ENCODE results near the gene SFXN1. TPM values are rescaled to one million over a fixed set of nuclear protein-coding genes. Genes with fewer than 3 reads are reported as not detected.
A peak's percentile ranks its signal among the peaks of the same experiment; 100 is the strongest.

SFXN1 gene
- total RNA-seq, 1 donor from 2014 or later = 89.4 TPM

GRCh38 chr5:175535796-175536195, 57.4 kb downstream of the SFXN1 start:
- H2AFZ ChIP-seq (ENCODE audit: low read depth, low read length) = no peak overlapping the region
- no peak for TF ChIP-seq CTCF (IDR thresholded peaks at IDR 0.05; ENCODE audit: insufficient read depth, low read depth, low read length)
- TF ChIP-seq EZH2 (IDR thresholded peaks at IDR 0.05; ENCODE audit: insufficient read depth, low read length) = no peak
- Mint-ChIP-seq H3K27ac (ENCODE audit: unreplicated experiment) (peak overlapping the region; percentile 41), H3K9me3 (ENCODE audit: unreplicated experiment) (no peaks in the 10 kb centered on the region), H3K4me1 (ENCODE audit: low read depth, unreplicated experiment) (no peaks in the 10 kb centered on the region), H3K27me3 (ENCODE audit: low read depth, unreplicated experiment) (peaks cover 10% of the 10 kb centered on the region), H3K36me3 (ENCODE audit: low read depth, unreplicated experiment) (no peaks in the 10 kb centered on the region), H3K4me3 (ENCODE audit: unreplicated experiment) (no peak overlapping the region)
- no peaks in the 10 kb centered on the region for H4K20me1 ChIP-seq (ENCODE audit: insufficient read depth, low read length)
- no peak for FAIRE-seq
- no peak overlapping the region for H3K27ac ChIP-seq (ENCODE audit: low read depth, low read length)
- no peaks in the 10 kb centered on the region for H3K9me3 ChIP-seq (ENCODE audit: insufficient read depth, low read depth, low read length)
- H3K4me1 ChIP-seq (ENCODE audit: insufficient read depth, low read length) = no peaks in the 10 kb centered on the region
- H3K4me3 ChIP-seq (ENCODE audit: insufficient read depth, low read depth, low read length) = no peak overlapping the region
- no peak for DNase-seq (ENCODE audit: low read depth)
- H3K36me3 ChIP-seq (ENCODE audit: insufficient read depth, low read length) = no peaks in the 10 kb centered on the region
- no peak overlapping the region for H3K9ac ChIP-seq (ENCODE audit: low read length)
- H3K4me2 ChIP-seq (ENCODE audit: low read length) = no peak overlapping the region
- no peaks in the 10 kb centered on the region for H3K27me3 ChIP-seq (ENCODE audit: insufficient read depth, low read length)
- no peaks in the 10 kb centered on the region for H3K79me2 ChIP-seq (ENCODE audit: insufficient read depth, low read length)

GRCh38 chr5:175538576-175538975, 60.2 kb downstream of the SFXN1 start:
- Mint-ChIP-seq H3K9me3 (ENCODE audit: unreplicated experiment) (no peaks in the 10 kb centered on the region), H3K27ac (ENCODE audit: unreplicated experiment) (no peak overlapping the region), H3K4me3 (ENCODE audit: unreplicated experiment) (no peak overlapping the region), H3K27me3 (ENCODE audit: low read depth, unreplicated experiment) (peaks cover 23% of the 10 kb centered on the region), H3K4me1 (ENCODE audit: low read depth, unreplicated experiment) (no peaks in the 10 kb centered on the region), H3K36me3 (ENCODE audit: low read depth, unreplicated experiment) (no peaks in the 10 kb centered on the region)
- no peaks in the 10 kb centered on the region for H3K4me1 ChIP-seq (ENCODE audit: insufficient read depth, low read length)
- no peaks in the 10 kb centered on the region for H3K79me2 ChIP-seq (ENCODE audit: insufficient read depth, low read length)
- DNase-seq (ENCODE audit: low read depth) (no peak), FAIRE-seq (no peak)
- H3K36me3 ChIP-seq (ENCODE audit: insufficient read depth, low read length) = no peaks in the 10 kb centered on the region
- H2AFZ ChIP-seq (ENCODE audit: low read depth, low read length) = no peak overlapping the region
- no peak overlapping the region for H3K27ac ChIP-seq (ENCODE audit: low read depth, low read length)
- H3K9me3 ChIP-seq (ENCODE audit: insufficient read depth, low read depth, low read length) = no peaks in the 10 kb centered on the region
- H3K4me3 ChIP-seq (ENCODE audit: insufficient read depth, low read depth, low read length) = no peak overlapping the region
- H4K20me1 ChIP-seq (ENCODE audit: insufficient read depth, low read length) = no peaks in the 10 kb centered on the region
- no peak overlapping the region for H3K9ac ChIP-seq (ENCODE audit: low read length)
- H3K4me2 ChIP-seq (ENCODE audit: low read length) = no peak overlapping the region
- no peak for TF ChIP-seq CTCF (IDR thresholded peaks at IDR 0.05; ENCODE audit: insufficient read depth, low read depth, low read length)
- TF ChIP-seq EZH2 (IDR thresholded peaks at IDR 0.05; ENCODE audit: insufficient read depth, low read length) = no peak
- no peaks in the 10 kb centered on the region for H3K27me3 ChIP-seq (ENCODE audit: insufficient read depth, low read length)

- TF ChIP-seq EZH2 (IDR thresholded peaks at IDR 0.05; ENCODE audit: insufficient read depth, low read length) = no peak
- TF ChIP-seq CTCF (IDR thresholded peaks at IDR 0.05; ENCODE audit: insufficient read depth, low read depth, low read length) = no peak
- Mint-ChIP-seq H3K4me1 (ENCODE audit: low read depth, unreplicated experiment) (no peaks in the 10 kb centered on the region), H3K27me3 (ENCODE audit: low read depth, unreplicated experiment) (peaks cover 23% of the 10 kb centered on the region), H3K27ac (ENCODE audit: unreplicated experiment) (no peak overlapping the region), H3K4me3 (ENCODE audit: unreplicated experiment) (no peak overlapping the region), H3K36me3 (ENCODE audit: low read depth, unreplicated experiment) (no peaks in the 10 kb centered on the region), H3K9me3 (ENCODE audit: unreplicated experiment) (no peaks in the 10 kb centered on the region)
- DNase-seq (ENCODE audit: low read depth) (no peak), FAIRE-seq (no peak)
- Histone ChIP-seq H3K9me3 (ENCODE audit: insufficient read depth, low read depth, low read length) (no peaks in the 10 kb centered on the region), H4K20me1 (ENCODE audit: insufficient read depth, low read length) (no peaks in the 10 kb centered on the region), H3K4me3 (ENCODE audit: insufficient read depth, low read depth, low read length) (no peak overlapping the region), H2AFZ (ENCODE audit: low read depth, low read length) (no peak overlapping the region), H3K27ac (ENCODE audit: low read depth, low read length) (no peak overlapping the region), H3K27me3 (ENCODE audit: insufficient read depth, low read length) (no peaks in the 10 kb centered on the region), H3K36me3 (ENCODE audit: insufficient read depth, low read length) (no peaks in the 10 kb centered on the region), H3K4me1 (ENCODE audit: insufficient read depth, low read length) (no peaks in the 10 kb centered on the region), H3K9ac (ENCODE audit: low read length) (no peak overlapping the region), H3K4me2 (ENCODE audit: low read length) (no peak overlapping the region), H3K79me2 (ENCODE audit: insufficient read depth, low read length) (no peaks in the 10 kb centered on the region)
Measured at GRCh38 chr5:175539936-175540335, 61.6 kb downstream of the SFXN1 start.
